GM21515 (cell line): ENCODE measurements around the gene BUB3.
"Not testable (repeated sequence)": the region's sequence is repeated elsewhere in the genome, so short reads cannot be mapped to it uniquely, and the experiment has no call there.

Source experiments
- ATAC-seq: cut with Tn5 transposase; IDR thresholded peaks from one replicate; pipeline ENCODE4 v1.9.1; 2021; ENCODE audit not compliant: unreplicated experiment

BUB3 gene

DNA sequence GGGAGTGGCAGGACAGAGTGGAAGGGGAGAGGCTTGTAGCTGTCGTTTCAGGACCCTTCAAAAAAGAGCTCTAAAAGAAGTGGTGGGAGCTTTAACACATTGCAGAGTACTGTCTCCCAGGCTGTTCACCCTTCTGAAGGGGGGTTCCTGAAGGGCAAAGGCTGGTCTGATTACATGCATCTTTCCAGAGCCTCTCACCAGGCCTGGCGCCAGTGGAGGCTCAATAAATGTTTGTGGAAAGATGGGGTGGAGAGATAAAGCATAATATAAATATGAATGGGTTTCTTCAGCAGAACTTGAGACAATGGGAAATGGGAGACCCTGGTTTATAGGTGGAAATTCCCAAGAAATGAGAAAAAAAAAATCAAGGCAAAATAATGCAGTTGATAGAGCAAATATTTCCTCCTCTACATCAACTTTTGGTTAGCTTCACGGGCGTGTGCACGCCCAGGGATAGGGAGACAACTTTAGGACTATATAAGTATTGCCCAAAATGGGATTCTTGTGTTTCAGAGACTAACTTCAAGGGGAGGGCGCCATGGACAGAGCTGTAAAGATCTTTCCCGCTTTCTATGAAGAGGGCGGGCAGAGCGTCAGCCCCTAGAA lies 613 bp upstream of the BUB3 start:
- no peak for ATAC-seq

DNA sequence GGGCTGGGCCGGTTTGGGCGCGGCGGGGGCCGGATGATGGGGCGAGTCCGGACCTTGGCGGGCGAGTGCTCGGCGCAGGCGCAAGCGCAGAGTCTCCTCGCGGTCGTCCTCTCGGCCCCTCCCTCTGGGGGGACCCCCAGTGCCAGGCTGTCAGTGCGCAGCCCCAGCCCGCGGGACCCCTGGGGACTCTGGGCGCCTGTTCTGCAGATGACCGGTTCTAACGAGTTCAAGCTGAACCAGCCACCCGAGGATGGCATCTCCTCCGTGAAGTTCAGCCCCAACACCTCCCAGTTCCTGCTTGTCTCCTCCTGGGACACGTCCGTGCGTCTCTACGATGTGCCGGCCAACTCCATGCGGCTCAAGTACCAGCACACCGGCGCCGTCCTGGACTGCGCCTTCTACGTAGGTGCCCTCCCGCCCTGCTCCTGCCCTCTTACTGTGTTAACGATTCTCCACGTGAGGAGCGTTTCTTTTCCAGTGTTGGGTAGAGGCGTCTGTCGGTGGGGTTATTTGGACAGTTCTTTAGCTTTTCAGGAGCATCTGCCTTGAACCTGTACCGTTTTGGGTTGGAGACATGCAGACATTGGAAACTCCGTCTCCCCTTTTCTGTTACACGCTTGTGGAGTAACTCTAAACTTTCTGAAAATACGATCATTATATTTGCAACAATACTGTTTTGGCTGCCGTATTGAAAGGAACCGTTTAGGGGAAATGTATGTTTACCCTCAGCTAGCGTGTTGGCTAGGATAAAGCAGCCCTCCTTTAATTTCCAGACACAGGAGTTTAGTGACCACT lies 706 bp downstream of the BUB3 start:
- ATAC-seq: peak; percentile 50

DNA sequence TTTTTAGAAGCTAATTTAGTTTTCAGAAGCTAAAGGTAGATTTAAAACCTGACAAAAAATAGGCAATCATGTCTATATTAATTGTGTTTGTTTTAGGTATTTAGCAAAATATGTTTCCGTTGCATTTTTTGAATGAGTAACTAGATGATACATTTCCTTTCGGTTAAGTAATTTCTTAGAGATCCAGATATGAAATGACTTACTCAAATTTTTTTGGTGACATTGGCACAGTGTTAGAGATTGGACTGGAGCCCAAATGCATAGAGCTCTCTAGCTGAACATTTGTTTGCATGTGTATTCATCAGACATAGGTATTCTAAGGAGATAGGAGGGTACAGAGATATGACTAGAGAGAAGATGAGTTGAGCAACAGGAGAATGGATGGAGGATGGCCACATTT lies 1.9 kb downstream of the BUB3 start:
- no peak for ATAC-seq

DNA sequence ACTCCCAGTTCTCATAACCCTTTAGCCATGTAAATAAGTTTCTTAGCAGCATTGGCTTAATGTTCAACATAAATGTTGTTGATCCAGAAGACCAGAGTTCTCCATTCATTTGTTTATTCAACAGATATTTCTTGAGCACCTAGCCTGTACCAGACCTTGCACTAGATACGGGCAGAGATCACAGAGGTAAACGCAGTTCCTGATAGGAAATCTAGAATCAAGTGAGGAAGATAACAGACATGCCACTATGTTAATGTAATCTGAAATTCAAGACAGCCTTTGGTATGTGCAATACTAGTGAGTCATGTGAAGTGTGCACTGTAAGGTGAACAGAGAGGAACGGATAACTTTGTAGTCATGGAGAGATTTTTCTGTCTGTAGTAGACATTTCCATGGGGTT lies 3.0 kb downstream of the BUB3 start:
- ATAC-seq: no peak

DNA sequence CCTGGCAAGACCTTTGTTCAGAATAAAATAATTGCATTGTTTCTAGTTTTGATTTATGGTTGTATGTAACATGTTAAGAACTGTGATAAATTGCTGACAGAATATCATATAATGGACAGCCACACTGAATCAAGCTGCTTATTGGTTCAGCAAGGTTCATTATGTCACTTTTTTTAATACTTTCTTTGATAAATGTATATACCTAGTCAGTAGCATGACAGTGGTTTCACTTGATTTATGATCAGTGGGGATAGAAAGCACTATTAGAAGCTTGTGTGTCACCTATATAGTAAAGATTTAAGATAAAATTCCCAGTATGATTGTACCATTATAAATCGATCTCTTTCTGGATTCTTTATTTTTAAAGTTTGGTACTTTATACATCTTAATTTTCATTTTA lies 4.5 kb downstream of the BUB3 start:
- ATAC-seq: no peak

DNA sequence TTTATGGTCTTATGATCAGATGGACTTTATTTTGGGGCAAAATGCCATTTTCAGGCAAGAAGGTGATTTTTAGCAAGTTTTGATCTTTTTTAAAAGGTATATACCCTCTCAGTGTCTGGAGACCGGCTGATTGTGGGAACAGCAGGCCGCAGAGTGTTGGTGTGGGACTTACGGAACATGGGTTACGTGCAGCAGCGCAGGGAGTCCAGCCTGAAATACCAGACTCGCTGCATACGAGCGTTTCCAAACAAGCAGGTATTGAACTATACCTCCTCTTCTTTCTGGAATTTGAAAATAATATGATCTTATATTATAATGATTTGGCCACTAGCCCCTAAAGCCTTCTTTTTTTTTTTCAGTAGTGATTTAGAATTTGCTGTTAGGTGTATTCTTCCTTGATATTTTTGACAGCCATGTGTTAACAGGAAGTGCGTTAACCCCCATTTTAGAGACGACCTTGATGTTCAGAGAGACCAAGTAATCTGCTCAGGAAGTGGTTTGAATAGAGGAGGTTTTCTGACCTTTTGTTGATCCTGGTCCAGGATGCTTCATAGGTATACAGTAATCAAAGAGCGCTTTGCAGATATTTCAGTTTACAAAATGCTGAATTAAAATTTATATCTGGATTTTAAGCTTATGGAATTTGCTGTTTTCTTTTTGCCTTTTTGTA lies 6.2 kb downstream of the BUB3 start:
- no peak for ATAC-seq

DNA sequence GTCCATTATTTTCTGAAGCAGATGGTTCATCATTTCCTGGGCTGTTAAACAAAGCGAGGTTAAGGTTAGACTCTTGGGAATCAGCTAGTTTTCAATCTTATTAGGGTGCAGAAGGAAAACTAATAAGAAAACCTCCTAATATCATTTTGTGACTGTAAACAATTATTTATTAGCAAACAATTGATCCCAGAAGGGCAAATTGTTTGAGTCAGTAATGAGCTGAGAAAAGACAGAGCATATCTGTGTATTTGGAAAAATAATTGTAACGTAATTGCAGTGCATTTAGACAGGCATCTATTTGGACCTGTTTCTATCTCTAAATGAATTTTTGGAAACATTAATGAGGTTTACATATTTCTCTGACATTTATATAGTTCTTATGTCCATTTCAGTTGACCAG lies 10.1 kb downstream of the BUB3 start:
- ATAC-seq: no peak

DNA sequence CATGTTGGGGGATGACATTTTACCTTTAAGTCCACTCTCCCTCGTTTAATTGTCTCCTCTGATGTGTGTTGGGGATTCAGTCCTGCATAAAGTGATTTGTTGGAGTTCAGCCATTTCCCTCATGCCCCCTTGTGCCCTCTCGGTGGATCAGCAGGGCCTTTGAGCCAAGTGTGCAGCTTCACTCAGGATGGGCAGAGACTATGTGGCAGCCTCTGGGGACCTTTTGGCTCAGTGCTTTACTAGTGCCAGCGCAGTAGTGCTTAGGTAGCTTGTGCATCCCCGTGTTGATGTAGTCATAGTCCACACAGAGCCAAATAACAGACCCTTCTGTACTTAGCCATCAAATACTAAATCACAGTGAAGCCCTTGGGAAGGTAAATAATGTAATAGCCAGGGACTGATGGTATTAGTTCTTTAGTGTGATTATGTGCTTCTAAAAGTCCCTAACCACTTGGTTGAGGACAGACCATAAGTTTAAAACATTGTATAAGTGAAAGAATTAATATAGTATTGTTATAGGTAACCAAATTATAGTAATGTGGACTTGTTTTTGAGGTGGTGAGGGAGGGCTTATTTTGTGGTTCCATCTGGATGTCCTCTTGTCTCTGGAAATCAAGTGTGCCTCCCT lies 11.4 kb downstream of the BUB3 start:
- ATAC-seq: no peak

DNA sequence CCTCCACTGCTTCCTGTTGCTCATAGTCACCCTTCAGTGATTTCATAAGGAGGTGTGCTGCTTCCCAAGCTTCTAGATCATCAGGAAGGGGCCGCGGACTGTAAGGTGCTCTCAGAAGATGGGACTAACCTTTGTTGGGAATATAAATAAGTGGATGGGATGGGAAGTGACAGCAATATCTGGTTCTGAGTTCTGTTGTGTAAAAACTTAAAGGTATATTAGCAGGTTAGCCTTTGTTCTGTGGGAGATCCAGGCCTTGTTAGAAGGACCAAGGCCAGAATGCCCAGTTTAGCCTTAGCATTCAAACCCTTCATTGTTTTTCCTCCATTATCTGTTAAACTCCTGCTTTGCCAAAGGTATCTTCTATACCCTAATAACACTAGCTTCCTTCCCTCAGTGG lies 12.4 kb downstream of the BUB3 start:
- ATAC-seq: no peak

DNA sequence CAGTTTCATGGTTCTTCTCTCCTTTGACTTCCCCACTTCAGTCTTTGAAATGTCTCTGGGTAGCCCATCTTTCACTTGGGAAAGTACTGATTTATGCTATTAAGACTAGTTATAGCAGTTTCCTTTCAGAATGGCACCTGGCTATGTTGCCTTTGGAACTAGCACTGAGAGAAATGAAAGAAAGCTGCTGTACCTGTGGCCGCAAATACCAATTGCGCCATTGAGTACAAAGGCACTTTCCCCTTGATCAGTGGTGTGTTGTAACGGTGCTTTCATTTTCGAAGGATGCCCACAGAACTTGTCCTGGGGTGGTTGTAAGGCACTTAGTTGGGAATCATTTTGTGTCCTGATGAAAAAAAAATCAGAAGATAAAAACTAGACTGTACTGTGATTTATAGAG lies 16.8 kb downstream of the BUB3 start:
- ATAC-seq: no peak

DNA sequence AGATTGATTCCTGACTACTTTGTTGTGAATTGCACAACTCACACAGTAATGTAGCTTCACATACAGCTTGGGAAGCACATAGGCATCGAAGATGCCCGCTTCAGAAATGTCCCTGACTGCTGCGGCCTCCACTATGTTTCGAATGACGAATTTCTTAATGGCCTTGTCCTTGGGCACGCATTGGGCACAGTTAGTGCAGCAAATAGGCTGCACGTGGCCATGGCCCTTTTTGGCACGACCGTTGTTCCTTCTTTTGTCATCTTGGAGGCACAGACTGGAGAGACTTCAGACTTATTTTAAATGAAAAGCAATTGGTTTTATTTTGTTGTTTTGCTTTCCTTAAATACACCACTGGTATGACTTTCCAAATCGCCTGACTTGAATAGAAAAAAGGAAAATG lies 17.4 kb downstream of the BUB3 start:
- ATAC-seq: not testable (repeated sequence)

DNA sequence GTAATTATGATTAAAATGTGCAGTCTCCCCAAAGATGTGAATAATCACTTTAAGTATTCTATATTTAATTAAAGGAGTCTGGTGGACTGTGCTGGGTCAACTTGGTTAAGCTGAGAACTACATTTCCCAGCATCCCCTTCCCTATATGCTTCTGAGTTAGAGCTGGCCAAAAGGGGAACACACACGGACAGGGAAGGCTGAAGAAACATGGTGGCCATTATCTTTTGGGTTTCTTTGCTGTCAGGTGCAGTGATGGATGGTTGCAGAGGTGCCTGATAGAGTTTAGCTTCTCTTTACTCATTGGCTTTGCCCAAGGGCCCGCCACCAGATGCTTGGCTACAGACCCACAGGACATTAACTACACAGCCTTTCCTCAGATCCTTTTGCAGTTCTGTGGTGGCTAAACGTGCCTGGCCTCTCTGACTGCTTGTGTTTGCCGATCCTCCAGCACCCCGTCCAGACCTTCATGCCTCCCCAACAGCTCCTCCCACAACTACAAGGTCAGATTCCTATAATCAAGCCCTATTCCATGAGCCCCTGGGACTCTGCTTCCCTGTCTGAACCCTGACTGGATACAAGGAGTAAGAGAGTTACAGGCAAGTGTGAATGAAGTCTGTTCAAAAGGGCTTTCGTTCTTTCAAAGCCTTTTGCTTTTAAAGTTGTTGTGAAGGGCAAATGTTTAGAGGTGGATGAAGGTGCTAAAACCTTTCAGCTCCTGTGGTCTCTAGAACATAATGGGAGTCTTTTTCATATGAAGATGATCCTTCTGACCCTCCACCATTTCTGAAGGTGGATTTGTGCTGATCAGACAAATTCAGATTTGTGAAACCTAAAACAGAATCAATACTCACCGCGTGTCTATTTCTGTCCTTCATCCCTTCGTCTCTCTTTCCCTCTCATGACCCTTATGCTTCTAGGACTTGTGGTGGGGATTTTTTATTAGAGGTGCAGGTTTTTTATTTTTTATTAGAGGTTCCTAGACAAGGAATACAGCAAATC lies 21.5 kb downstream of the BUB3 start:
- no peak for ATAC-seq

DNA sequence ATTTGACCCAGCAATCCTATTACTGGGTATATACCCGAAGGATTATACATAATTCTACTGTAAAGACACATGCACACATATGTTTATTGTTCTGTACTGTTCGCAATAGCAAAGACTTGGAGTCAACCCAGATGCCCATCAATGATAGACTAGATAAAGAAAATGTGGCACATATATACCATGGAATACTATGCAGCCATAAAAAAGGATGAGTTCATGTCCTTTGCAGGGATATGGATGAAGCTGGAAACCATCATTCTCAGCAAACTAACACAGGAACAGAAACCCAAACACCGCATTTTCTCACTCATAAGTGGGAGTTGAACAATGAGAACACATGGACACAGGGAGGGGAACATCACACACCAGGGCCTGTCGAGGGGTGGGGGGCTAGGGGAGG lies 24.2 kb downstream of the BUB3 start:
- not testable (repeated sequence) for ATAC-seq

DNA sequence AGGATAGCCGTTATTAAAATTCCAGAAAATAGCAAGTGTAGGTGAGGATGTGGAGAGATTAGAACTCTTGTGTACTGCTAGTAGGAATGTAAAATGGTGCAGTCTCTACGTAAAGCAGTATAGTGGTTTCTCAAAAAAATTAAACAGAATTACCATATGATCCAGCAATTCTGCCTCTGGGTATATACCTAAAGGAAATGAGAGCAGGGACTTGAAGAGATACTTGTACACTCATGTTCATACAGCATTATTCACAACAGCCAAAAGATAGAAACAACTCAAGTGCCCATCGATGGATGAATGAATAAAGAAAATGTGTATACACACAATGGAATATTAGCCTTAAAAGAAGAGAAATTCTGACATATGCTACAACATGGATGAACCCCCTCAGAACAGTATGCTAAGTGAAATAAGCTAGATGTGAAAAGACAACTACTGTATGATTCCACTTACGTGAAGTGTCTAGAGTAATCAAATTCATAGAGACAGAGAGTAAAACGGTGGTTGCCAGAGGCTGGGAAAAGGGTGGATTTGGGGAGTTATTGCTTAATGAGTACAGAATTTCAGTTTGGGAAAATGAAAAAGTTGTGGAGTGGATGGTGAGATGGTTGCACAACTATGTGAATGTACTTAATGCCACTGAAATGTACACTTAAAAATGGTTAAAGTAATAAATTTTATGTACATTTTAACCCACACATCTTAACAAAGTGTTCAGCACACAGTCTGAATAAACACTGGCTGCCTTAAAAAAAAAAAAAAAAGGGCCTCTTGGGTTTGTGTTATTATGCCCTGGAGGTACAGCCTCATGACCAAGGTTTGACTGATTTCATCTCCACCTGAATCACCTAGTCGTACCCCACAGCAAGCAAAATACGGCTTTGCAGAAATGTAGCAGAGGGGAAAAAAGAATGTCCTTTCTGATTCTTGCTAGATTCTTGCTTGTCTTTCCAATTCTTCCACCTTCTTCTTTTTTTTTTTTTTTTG lies 26.2 kb downstream of the BUB3 start:
- ATAC-seq: no peak

DNA sequence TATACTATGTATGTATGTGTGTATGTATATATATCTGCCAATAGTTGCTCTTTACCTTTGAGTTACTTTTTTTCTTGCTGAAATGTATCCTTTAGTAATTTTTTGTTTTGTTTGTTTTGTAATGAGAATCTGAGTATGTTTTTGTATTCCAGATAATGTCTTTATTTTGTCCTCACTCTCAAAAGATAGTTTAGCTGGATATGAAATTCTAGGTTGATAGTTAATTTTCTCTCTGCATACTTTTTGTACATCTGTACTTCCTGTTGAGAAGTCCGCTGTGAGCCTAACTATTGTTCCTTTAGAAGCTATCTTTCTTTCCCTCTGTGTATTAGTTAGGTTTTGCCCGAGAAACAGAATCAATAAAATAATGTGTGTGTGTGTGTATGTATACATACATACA lies 29.5 kb downstream of the BUB3 start:
- ATAC-seq: no peak

DNA sequence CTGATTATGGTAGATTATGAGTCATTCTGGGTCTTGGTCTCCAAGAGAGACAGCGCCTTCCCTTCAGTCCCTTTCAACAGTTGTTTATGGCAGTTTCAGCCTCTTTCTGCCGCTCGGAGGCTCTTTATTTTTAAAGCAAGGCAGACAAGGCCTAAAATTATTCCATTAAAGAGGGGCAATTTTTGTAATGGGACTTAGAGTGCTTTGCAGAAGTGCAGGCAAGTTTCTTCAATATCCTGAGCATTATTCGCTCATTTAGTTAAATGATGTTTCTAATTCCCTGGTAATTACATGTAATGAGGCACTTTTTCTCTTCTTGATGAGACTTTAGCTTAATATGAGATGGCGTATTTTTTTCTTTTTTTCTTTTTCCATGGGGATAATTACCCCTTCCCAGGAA lies 33.6 kb downstream of the BUB3 start:
- ATAC-seq: no peak

DNA sequence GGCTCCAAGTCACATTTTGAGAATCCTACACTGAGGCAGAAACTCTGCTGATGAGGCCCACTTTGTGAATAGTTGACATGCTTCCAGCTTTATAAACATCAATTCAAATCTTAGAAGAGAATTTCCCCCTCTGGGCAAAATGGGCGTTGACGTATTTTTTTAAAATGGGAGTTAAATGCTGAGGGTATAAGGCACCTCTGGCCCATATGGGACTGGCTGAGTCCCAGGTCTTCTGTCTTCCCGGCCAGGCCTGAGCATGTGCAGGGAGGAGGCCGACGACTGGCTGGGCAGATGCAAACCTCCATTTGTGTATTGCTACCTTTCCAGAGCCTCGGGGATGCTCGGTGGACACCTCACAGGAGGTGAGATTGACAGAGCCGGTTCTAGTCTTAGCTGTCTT lies 37.7 kb downstream of the BUB3 start:
- no peak for ATAC-seq

DNA sequence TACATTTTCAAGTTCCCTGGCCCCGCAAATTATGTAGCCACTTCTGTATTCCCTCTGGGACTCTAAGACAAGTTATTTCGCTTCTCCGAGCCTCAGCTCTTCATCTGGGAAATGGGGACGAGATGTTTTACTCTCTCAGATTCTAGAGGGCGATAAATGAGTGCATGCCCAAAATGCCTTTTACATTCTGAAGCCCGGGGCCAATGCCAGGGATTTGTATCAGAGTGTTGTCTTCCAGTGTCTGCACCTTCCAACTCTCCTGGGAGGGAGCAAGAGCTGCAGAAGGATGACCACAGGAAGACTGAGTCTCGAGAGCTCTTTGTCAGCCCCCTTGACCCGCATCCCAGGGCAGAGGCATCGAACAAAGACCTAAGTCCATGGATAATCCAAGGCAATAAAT lies 39.9 kb downstream of the BUB3 start:
- no peak for ATAC-seq

DNA sequence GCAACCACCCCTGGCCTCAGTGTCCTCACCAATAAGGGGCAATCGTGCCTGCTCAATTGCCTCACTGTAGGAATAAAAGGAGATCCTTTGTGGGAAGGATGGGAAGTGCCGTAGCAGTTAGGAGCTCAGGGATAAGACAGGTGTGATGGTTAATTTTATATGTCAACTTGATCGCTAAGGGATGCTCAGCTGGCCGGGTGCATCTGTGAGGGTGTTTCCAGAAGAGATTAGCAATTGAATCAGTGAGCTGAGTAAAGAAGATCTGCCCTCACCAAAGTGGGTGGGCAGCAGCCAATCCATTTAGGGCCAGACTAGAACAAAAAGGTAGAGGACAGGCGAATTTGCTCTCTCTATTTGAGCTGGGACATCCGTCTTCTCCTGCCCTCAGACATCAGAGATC lies 46.3 kb downstream of the BUB3 start:
- ATAC-seq: no peak

DNA sequence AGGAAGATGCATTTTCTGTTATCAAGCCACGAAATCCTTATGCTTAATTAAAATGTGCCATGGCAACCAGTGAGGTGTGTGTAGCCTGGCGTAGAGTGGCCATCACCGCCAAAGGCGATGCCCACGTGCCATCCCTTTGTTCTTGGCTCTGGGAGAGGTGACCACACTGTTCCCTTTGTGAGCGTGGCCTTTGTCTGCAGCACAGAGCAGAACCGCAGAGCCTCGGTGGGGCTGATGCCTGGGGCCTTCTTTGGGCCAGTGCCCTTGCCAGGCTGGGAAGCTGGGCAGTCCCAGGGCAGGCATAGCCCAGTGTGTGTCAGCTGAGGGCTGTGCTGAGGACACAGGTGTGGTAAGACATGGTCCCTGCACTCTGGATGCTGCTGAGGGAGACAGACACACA lies 48.3 kb downstream of the BUB3 start:
- ATAC-seq: no peak
